Glutamatergic neuron (in vitro differentiated cells): ENCODE data around the gene ROR2. TPM values are rescaled to one million over a fixed set of nuclear protein-coding genes. Genes with fewer than 3 reads are reported as not detected.

Source experiments
- DNase-seq: peaks from one replicate; pipeline ENCODE4 v3.0.0; 2022
- H3K27ac Mint-ChIP-seq: one replicate; pipeline ENCODE4 v1.8.0; 2020; ENCODE audit warnings: mild to moderate bottlenecking, mixed read lengths, inconsistent platforms; ENCODE audit not compliant: unreplicated experiment
- H3K27me3 Mint-ChIP-seq: one replicate; pipeline ENCODE4 v1.8.0; 2020; ENCODE audit warnings: mild to moderate bottlenecking, moderate library complexity, mixed read lengths, inconsistent platforms; ENCODE audit not compliant: unreplicated experiment
- H3K36me3 Mint-ChIP-seq: one replicate; pipeline ENCODE4 v1.8.0; 2020; ENCODE audit warnings: mild to moderate bottlenecking, mixed read lengths, inconsistent platforms; ENCODE audit not compliant: unreplicated experiment
- H3K4me1 Mint-ChIP-seq: one replicate; pipeline ENCODE4 v1.8.0; 2020; ENCODE audit warnings: mild to moderate bottlenecking, low read depth, mixed read lengths, inconsistent platforms; ENCODE audit not compliant: unreplicated experiment
- H3K4me3 Mint-ChIP-seq: one replicate; pipeline ENCODE4 v1.8.0; 2020; ENCODE audit warnings: mild to moderate bottlenecking, mixed read lengths, inconsistent platforms; ENCODE audit not compliant: unreplicated experiment
- H3K9me3 Mint-ChIP-seq: one replicate; pipeline ENCODE4 v1.8.0; 2020; ENCODE audit warnings: mild to moderate bottlenecking, moderate library complexity, mixed read lengths, inconsistent platforms; ENCODE audit not compliant: unreplicated experiment
- total RNA-seq: library from RNA; stranded (reverse); fragmentation: NEBNext Ultra II Directional; extraction: Animal tissue kit (Norgen Biotek cat#: 25700); gene quantifications from one replicate; pipeline ENCODE4 v1.2.1, GENCODE V29; 2021; ENCODE audit not compliant: unreplicated experiment
- TF ChIP-seq, protein P1 (sequence below): fragments of 200-600 bp; sonication (generic); IDR thresholded peaks from one replicate; pipeline ENCODE4 v1.5.0; 2021; ENCODE audit not compliant: partially characterized antibody, unreplicated experiment

The ROR2 gene
- total RNA-seq, 1 donor from 2014 or later: 51.1 TPM

DNA sequence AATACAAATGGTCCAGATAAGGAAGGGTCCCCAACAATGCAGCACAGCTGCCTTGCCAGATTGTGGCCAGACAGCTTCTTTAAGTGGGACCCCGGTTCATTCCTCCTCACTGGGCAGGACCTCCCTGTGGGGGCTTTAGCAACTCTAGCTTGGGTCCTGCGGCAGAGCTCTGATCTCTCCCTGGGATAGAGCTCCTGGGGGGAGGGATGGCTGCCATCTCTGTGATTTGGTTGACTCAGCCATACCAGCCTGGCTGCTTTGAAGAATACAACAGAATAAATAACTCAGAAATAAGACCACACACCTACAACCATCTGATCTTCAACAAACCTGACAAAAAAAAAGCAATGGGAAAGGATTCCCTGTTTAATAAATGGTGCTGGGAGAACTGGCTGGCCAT is 22.7 kb upstream of the ROR2 start:
- TF ChIP-seq, protein P1, sequence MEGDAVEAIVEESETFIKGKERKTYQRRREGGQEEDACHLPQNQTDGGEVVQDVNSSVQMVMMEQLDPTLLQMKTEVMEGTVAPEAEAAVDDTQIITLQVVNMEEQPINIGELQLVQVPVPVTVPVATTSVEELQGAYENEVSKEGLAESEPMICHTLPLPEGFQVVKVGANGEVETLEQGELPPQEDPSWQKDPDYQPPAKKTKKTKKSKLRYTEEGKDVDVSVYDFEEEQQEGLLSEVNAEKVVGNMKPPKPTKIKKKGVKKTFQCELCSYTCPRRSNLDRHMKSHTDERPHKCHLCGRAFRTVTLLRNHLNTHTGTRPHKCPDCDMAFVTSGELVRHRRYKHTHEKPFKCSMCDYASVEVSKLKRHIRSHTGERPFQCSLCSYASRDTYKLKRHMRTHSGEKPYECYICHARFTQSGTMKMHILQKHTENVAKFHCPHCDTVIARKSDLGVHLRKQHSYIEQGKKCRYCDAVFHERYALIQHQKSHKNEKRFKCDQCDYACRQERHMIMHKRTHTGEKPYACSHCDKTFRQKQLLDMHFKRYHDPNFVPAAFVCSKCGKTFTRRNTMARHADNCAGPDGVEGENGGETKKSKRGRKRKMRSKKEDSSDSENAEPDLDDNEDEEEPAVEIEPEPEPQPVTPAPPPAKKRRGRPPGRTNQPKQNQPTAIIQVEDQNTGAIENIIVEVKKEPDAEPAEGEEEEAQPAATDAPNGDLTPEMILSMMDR: no peak
- Mint-ChIP-seq H3K27ac (no peak overlapping the region), H3K27me3 (peaks cover 4% of the 10 kb centered on the region), H3K9me3 (peaks cover 5% of the 10 kb centered on the region), H3K36me3 (peaks cover 5% of the 10 kb centered on the region), H3K4me3 (no peak overlapping the region), H3K4me1 (peaks cover 25% of the 10 kb centered on the region)
- DNase-seq: no peak

DNA sequence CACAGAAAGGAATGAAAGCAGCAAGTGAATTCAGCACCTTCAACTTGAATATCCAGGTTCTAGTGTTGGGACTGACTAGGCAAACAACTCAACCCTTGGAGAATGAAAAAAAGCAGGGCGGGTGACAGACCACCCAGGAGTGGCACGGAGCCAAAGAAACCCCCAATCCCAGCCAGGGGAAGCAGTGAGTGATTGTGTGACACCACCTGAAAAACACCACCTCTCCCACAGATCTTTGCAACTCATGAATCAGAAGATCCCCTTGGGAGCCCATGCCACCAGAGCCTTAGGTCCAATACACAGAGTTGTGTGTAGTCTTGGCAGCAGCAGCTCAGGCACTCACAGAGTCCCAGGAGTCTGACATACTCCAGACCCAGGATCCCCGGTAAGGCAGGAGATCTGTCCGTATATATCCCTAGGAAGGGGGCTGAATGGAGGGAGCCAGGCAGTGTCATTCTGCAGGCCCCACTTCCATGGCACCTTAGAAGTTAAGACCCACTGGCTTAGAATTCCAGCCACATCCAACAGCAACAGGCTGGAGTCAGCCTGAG is 22.1 kb upstream of the ROR2 start:
- Mint-ChIP-seq H3K36me3 (peaks cover 5% of the 10 kb centered on the region), H3K9me3 (peaks cover 5% of the 10 kb centered on the region)

DNA sequence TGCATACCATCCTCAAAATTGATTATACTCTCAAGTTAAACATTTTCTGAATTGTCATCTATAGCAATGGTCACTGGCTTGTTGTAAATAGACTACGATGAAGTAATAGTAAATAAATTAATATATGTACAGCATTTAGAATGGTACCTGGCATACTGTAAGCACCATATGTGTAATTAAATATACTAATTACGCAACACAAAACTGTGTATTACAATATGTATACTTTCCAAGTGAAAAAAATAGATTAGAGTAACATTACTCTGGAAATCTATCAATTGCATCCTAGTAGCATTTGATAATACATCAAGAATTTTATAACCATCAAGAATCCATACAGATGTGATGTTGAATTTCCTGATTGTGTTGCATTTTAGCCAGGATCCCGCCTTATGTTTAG is 17.2 kb upstream of the ROR2 start:
- H3K4me1 Mint-ChIP-seq: peaks cover 24% of the 10 kb centered on the region
- no peak overlapping the region for H3K4me3 Mint-ChIP-seq
- no peak overlapping the region for H3K27ac Mint-ChIP-seq
- peaks cover 5% of the 10 kb centered on the region for H3K9me3 Mint-ChIP-seq
- TF ChIP-seq, protein P1: no peak
- H3K36me3 Mint-ChIP-seq: peaks cover 9% of the 10 kb centered on the region
- H3K27me3 Mint-ChIP-seq: peaks cover 5% of the 10 kb centered on the region
- no peak for DNase-seq

More for the DNA sequence above, 22.1 kb upstream of the ROR2 start:
- no peak overlapping the region for H3K4me3 Mint-ChIP-seq
- peaks cover 4% of the 10 kb centered on the region for H3K27me3 Mint-ChIP-seq
- TF ChIP-seq, protein P1: no peak
- no peak overlapping the region for H3K27ac Mint-ChIP-seq
- peaks cover 25% of the 10 kb centered on the region for H3K4me1 Mint-ChIP-seq
- no peak for DNase-seq

DNA sequence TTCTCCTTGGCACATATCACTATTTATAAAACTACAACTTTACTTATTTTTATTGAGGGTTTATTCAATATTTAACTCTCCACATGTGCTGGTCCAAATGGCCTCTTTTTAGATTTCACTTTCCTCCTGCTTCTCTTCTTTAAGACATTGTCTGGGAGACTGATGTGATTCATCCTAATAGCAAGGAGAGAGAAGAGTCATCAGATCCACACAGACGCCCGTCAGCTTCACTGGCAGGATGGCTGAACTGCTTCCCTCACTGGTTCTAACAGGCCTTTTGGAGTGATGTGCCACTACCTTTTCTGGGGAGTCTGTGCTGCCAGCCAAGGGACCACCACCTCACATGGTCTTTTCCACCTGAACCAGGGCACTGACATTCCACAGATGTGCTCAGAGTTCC is 16.5 kb upstream of the ROR2 start:
- Mint-ChIP-seq H3K9me3 (peaks cover 5% of the 10 kb centered on the region), H3K36me3 (peaks cover 15% of the 10 kb centered on the region), H3K4me1 (peaks cover 16% of the 10 kb centered on the region), H3K27me3 (peaks cover 4% of the 10 kb centered on the region), H3K27ac (no peak overlapping the region), H3K4me3 (no peak overlapping the region)
- TF ChIP-seq, protein P1: no peak
- no peak for DNase-seq

DNA sequence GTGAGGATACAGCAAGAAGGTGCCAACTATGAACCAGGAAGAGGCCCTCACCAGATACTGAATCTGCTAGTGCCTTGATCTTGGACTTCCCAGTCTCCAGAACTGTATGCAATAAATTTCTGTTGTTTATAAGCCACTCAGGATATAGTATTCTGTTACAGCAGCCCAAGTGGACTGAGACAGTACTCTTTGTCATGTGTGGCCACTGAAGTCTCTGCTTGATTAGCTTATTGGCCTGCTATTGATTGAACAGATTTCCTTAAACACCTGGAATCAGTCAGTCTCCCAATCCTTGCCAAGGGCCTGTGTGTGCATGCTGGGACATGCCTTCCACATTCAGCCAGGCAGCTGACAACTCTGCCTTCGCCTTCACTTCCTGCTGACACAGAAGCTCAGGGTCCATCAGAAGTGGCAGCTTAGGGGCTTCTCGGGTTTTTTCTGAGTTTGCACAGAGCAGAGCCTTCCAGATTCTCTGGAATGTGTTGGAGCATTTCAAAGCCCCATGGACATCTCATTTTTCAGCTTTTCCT is 13.7 kb upstream of the ROR2 start:
- TF ChIP-seq, protein P1: no peak
- DNase-seq: no peak
- peaks cover 3% of the 10 kb centered on the region for H3K27me3 Mint-ChIP-seq
- no peak overlapping the region for H3K27ac Mint-ChIP-seq
- peaks cover 5% of the 10 kb centered on the region for H3K4me1 Mint-ChIP-seq
- H3K9me3 Mint-ChIP-seq: peaks cover 2% of the 10 kb centered on the region
- no peak overlapping the region for H3K4me3 Mint-ChIP-seq
- H3K36me3 Mint-ChIP-seq: peaks cover 15% of the 10 kb centered on the region
